Activated naive CD4-positive, alpha-beta T cell treated with Interleukin-2 at 50 U/mL for 16 hours (primary cell): ENCODE measurements around the gene CASQ1.

Source experiments
- DNase-seq: peaks from one replicate; pipeline ENCODE4 v3.0.0-alpha.2; 2020

CASQ1 gene

DNA sequence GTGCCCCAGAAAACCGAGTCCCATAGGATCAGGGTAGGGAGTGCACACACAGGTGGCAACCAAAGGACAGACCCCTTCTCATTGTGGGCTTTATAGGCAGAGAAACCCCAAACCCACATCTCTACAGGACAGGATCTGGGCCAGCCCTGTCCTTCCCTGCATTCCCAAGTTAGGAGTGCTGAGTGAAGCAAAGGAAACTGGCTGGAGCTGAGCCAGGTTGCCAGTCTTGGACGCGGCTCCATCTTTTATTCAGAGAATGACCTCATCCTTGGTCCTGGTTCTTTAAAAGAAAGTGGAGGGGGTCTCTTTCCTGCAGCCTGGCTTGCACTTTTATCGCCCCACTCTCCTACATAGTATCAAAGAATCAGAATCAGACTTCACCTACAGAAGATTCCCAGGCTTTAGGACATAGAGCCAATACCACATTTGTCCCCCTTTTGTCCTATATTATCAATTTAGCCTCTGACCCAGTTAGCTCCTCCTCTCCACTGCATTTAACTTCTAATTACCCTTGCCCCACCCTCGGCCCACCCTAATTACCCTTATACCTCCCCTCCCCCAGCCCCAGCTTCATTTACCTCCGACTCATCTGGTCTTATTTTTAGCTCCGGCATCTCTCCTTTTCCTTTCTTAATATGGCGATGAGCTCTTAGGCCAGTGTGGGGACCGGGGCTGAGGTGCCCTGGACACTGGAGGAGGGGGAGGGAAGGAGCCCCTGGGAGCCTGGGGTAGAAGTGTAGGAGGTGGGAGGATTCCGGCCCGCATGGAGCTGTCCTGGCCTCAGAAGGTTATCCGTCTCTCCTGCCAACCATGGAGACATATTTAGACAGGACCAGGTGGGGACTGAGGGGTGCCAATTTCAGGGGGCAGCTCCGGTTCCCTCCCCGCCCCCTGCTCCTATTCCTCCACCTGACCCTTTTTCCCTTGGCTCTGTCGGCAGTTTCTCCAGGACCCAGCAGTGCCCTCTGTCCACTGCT, at the start of gene CASQ1:
Gene CASQ1, plus strand, starts transcription at position 927 of the 977 bp plus-strand sequence. CDS start 177 bp downstream, outside the sequence.
- no peak for DNase-seq

DNA sequence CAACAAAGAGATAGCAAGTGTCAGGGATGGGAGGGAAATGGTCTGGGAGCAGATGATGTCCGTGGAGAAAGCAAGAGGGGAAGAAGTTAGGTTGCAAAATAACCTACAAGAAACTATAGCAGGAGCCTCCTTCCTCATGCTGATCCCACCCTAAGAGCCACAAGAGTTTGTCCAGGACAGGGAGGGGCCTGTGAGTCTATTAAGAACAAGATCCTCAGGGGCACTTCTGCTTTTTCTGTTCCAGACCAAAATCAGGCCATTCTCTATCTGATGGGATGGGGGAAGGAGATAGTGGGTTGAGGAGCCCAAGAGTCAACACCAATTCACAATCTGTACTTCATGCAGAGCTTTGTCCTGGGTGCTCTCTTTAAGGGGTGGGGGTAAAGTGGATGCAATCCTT, 46.7 kb upstream of the CASQ1 start:
- DNase-seq, result no peak

DNA sequence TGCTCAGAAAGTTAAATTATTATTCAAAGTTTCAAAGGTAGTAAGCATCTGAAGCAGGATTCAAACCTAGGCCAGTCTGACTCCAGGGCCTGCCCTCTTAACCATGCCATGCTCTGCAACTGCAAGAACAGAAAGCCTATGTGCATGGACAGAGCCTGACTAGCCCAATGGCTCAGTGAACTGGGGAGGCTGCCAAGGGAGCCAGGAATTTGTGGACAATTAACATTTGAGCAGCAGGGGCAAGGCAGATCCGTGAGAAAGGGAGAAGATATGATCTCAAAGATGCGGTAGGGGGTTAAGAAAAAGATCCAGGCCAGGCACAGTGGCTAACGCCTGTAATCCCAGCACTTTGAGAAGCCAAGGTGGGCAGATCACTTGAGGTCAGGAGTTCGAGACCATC, 45.5 kb upstream of the CASQ1 start:
- no peak for DNase-seq

GRCh38 chr1:160146107-160146506, 44.3 kb upstream of the CASQ1 start:
- no peak for DNase-seq

GRCh38 chr1:160148121-160148520, 42.3 kb upstream of the CASQ1 start:
- no peak for DNase-seq

DNA sequence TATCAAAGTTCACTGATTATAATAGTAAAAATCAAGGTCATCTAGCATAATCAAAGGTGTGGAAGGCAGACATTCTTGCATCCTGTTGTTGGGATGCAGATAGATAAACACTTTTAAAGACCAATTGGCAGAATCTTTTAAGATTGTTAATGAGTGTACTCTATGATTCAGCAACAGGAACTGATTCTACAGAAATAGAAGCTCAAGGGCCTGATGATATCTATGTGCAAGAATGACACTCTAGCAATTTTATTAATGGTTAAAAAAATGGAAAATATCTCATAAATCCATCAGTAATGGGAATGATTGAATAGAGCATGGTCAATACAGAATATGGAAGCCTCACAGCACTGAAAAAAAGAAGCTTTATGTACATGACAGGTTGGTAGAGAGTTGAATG, 41.1 kb upstream of the CASQ1 start:
- no peak for DNase-seq

GRCh38 chr1:160149716-160150115, 40.7 kb upstream of the CASQ1 start:
- DNase-seq, result no peak

DNA sequence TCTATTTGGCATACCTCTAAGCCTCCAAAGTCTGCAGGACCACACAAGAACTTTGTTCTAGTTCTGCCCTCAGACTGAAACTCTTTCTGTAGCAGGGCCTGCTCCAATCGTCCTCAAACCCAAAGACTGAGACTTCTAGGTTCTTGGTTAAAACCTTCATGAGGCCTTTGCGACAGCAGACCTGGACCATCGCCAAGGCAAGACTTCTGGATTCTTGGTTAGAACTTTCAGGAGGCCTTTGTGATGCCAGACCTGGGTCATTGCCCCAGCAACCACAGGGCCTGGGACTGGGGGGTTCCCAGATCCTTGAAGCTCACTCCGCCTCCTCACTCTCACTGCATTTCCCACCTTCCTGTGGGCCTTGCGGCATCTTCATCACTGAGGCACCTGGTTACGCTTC, 39.1 kb upstream of the CASQ1 start, which contains the start of gene ATP1A4:
Gene ATP1A4, plus strand, starts transcription at position 301 of the 400 bp plus-strand sequence. CDS start 438 bp downstream, outside the sequence.
- no peak for DNase-seq

GRCh38 chr1:160154790-160155189, 35.6 kb upstream of the CASQ1 start:
- DNase-seq, result no peak

DNA sequence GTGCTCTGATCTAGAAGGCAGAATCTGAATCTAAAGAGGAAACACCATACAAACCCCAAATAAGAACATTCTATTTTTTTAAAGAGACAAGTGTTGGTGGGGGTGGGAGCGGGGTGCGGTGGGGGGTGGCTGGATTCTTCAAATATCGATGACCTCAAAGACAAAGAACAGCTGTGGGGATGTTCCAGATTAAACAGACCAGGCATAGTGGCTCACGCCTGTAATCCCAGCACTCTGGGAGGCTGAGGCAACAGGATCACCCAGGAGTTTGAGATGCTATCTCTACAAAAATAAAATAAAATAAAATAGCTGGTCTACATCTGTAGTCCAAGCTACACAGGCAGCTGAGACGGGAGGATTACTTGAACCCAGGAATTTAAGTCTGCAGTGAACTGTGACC, 34.0 kb upstream of the CASQ1 start:
- no peak for DNase-seq

DNA sequence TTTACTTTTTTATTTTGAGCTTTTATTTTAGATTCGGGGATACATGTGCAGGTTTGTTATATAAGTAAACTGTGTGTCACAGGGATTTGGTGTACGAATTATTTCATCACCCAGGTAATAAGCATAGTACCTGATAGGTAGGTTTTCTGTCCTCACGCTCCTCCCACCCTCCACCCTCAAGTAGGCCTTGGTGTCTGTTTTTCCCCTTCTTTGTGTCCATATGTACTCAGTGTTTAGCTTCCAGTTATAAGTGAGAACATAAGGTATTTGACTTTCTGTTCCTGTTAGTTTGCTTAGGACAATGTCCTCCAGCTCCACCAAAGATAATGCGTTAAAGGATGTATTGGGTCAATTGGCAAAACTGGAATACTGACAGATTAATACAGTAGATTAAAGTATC, 33.2 kb upstream of the CASQ1 start:
- no peak for DNase-seq

DNA sequence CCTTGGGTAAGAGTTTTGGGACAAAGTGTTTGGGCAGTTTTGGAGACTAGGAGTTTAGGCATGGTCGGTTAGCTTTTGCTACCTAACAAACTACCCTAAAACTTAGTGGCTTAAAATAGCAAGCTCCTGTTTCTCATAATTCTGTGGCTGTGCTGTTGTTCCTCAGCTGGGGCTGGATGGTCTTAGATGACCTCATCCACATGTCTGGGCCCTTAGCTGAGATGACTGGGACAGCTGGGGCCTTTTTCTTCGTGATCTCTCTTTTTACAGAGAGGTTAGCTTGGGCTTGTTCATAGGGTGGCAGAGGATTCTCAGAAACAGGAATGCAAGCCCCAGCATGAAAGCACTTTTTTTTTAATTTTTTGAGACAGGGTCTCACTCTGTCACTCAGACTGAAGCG, 32.3 kb upstream of the CASQ1 start:
- DNase-seq, result no peak

GRCh38 chr1:160158534-160158933, 31.8 kb upstream of the CASQ1 start:
- no peak for DNase-seq

DNA sequence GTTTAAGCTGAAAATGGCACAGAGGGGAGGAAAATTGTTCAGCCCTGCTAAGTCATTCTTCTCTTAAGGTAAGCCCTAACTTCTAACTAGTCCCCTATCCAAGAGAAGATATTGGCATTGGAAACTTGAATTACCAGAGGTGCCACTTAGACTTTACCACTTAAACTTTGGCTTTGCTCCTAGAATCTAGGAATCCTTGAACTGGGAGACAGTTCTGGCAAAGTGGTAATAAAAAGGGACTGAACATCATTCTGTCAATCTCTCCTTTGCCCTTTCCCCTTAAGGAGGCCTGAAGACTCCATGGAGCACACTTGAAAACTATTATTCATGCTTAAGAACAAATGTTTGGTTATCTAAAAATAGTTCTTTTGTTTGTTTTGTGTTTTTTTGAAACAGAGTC, 30.5 kb upstream of the CASQ1 start:
- DNase-seq, result no peak

- DNase-seq, result no peak
Observed at GRCh38 chr1:160161965-160162705, 28.2 kb upstream of the CASQ1 start.

GRCh38 chr1:160162931-160163330, 27.4 kb upstream of the CASQ1 start:
- no peak for DNase-seq

DNA sequence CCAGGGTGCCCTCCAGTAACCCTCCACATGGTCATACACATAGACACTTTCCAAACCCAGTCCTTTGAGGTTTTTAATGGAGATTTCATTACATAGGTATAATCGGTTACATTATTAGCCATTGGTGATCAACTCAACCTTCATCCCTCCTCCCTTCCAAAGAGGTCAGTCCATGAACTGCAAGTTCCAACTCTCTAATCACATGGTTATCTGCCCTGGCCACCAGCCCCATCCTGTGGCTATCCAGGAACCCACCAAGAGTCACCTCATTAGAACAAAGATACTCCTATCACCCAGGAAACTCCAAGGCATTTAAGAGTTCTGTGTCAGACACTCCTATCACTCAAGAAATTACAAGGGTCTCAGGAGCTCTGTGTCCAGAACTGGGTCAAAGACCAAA, 26.8 kb upstream of the CASQ1 start:
- DNase-seq, result no peak

DNA sequence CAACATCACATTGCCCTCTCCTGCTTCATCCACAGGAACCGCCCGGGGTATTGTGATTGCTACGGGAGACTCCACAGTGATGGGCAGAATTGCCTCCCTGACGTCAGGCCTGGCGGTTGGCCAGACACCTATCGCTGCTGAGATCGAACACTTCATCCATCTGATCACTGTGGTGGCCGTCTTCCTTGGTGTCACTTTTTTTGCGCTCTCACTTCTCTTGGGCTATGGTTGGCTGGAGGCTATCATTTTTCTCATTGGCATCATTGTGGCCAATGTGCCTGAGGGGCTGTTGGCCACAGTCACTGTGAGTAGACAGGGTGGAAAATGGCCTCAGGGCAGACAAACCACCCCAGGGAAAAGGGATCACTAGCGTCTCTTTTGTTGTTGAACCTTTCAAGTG, 26.3 kb upstream of the CASQ1 start:
- no peak for DNase-seq

GRCh38 chr1:160166166-160166868, 24.1 kb upstream of the CASQ1 start:
- no peak for DNase-seq

GRCh38 chr1:160167056-160167455, 23.3 kb upstream of the CASQ1 start:
- DNase-seq, result no peak

GRCh38 chr1:160167580-160167979, 22.8 kb upstream of the CASQ1 start:
- no peak for DNase-seq

DNA sequence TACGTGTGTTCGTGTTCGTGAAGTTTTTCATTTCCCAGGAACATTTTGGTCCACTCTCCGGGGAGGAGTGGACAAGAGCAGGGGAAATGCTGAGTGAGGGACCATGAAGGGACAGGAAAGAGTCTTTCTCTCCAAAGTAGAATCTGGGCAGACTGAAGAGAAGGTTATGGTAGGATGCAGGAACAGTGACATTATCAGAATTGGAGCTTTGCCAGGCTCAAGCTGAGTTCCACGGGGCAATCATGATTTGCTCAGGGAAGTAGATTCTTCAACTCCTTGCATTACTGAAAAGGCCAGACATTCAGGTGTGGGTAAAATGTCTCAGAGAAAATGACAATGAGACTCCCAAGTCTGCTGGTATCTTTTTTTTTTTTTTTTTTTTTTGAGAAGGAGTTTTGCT, 22.4 kb upstream of the CASQ1 start:
- no peak for DNase-seq
